Mammary epithelial cell (primary cell): ENCODE data around the gene TMEM259.

Experiments
- EZH2 ChIP-seq: IDR thresholded peaks from 2 replicates; pipeline ENCODE4 v1.6.1; 2012; ENCODE audit warnings: low read length, inconsistent platforms, borderline replicate concordance
- TF ChIP-seq, protein P1 (sequence below), 2 donors: IDR thresholded peaks in 1 of 2; conservative IDR thresholded peaks in 1 of 2; 2 replicates each; pipeline ENCODE4 v1.5.1; 2011 to 2012; ENCODE audit warnings: inconsistent platforms in 2 of 2, low read length in 2 of 2, mild to moderate bottlenecking in 2 of 2, control low read depth in 1 of 2, low read depth in 1 of 2; ENCODE audit not compliant: insufficient read depth in 1 of 2; ENCODE audit errors: extremely low read depth in 1 of 2

- TF ChIP-seq, protein P1, sequence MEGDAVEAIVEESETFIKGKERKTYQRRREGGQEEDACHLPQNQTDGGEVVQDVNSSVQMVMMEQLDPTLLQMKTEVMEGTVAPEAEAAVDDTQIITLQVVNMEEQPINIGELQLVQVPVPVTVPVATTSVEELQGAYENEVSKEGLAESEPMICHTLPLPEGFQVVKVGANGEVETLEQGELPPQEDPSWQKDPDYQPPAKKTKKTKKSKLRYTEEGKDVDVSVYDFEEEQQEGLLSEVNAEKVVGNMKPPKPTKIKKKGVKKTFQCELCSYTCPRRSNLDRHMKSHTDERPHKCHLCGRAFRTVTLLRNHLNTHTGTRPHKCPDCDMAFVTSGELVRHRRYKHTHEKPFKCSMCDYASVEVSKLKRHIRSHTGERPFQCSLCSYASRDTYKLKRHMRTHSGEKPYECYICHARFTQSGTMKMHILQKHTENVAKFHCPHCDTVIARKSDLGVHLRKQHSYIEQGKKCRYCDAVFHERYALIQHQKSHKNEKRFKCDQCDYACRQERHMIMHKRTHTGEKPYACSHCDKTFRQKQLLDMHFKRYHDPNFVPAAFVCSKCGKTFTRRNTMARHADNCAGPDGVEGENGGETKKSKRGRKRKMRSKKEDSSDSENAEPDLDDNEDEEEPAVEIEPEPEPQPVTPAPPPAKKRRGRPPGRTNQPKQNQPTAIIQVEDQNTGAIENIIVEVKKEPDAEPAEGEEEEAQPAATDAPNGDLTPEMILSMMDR (conservative IDR thresholded peaks at IDR 0.05 in 1 of 2, IDR thresholded peaks at IDR 0.05 in 1 of 2; ENCODE audit: extremely low read depth in 1 of 2, insufficient read depth in 1 of 2, low read depth in 1 of 2, low read length in 2 of 2), result no peak
- TF ChIP-seq EZH2, result no peak
These were observed 34.8 kb downstream of the TMEM259 start for GRCh38 chr19:986083-986482.
